Measurements from ENCODE around the gene NCOA4.
A peak's percentile ranks its signal among the peaks of the same experiment; 100 is the strongest.
"Not testable (repeated sequence)": the region's sequence is repeated elsewhere in the genome, so short reads cannot be mapped to it uniquely, and the experiment has no call there.

NCOA4 gene

GRCh38 chr10:45984473-45984872, 46.0 kb downstream of the NCOA4 start:
- H3K4me1 Mint-ChIP-seq, H3K9me3 Mint-ChIP-seq, H3K4me3 Mint-ChIP-seq, ATAC-seq, H3K27me3 Mint-ChIP-seq, H3K27ac Mint-ChIP-seq, DNase-seq: not testable (repeated sequence)

GRCh38 chr10:45983538-45984186, 46.8 kb downstream of the NCOA4 start:
- H3K27ac Mint-ChIP-seq, result peak overlapping the region in 1 of 2 donors; percentile 13
- H3K4me1 Mint-ChIP-seq, H3K27me3 Mint-ChIP-seq, H3K4me3 Mint-ChIP-seq, H3K9me3 Mint-ChIP-seq: not testable (repeated sequence)
- ATAC-seq (peak; percentile 71), DNase-seq (peak; percentile 18 to 33)

- ATAC-seq, H3K27me3 Mint-ChIP-seq, H3K9me3 Mint-ChIP-seq, H3K4me3 Mint-ChIP-seq, H3K4me1 Mint-ChIP-seq, H3K27ac Mint-ChIP-seq, DNase-seq: not testable (repeated sequence)
Measured at GRCh38 chr10:45981367-45981766, 49.1 kb downstream of the NCOA4 start.

- H3K27me3 Mint-ChIP-seq, DNase-seq, ATAC-seq, H3K9me3 Mint-ChIP-seq, H3K27ac Mint-ChIP-seq, H3K4me3 Mint-ChIP-seq: not testable (repeated sequence)
- H3K4me1 Mint-ChIP-seq, result peaks cover 12% of the 10 kb centered on the region
Measured at GRCh38 chr10:45978554-45978953, 51.9 kb downstream of the NCOA4 start.

GRCh38 chr10:45974041-45974440, 56.4 kb downstream of the NCOA4 start:
- Mint-ChIP-seq H3K4me1 (peaks cover 36% of the 10 kb centered on the region), H3K4me3 (peak overlapping the region; percentile 98 to 99), H3K27ac (peak overlapping the region; percentile 80 to 82)
- ATAC-seq, DNase-seq, H3K9me3 Mint-ChIP-seq, H3K27me3 Mint-ChIP-seq: not testable (repeated sequence)

- ATAC-seq, result peak; percentile 21
- not testable (repeated sequence) for H3K27me3 Mint-ChIP-seq, DNase-seq
Measured at GRCh38 chr10:45972813-45973169, 57.6 kb downstream of the NCOA4 start.

GRCh38 chr10:45972106-45972812, 58.2 kb downstream of the NCOA4 start, which contains the start of gene TIMM23:
Gene TIMM23 (plus strand): TSS chr10:45972489. CDS start chr10:45972625, 136 bp downstream.
- H3K4me1 Mint-ChIP-seq, result peaks cover 36% of the 10 kb centered on the region
- H3K27me3 Mint-ChIP-seq, H3K9me3 Mint-ChIP-seq: not testable (repeated sequence)
- peak within 1 kb of the TSS; percentile 96 to 98 for H3K27ac Mint-ChIP-seq
- peak; percentile 94 for ATAC-seq
- peak; percentile 80 to 85 for DNase-seq
- H3K4me3 Mint-ChIP-seq, result peak within 1 kb of the TSS; percentile 98 to 99

More at GRCh38 chr10:45972813-45973169, 57.6 kb downstream of the NCOA4 start:
- peak overlapping the region; percentile 96 to 98 for H3K27ac Mint-ChIP-seq
- not testable (repeated sequence) for H3K9me3 Mint-ChIP-seq
- H3K4me1 Mint-ChIP-seq, result peaks cover 36% of the 10 kb centered on the region
- H3K4me3 Mint-ChIP-seq, result peak overlapping the region; percentile 98 to 99

- Mint-ChIP-seq H3K4me3 (peak overlapping the region; percentile 98 to 99), H3K4me1 (peaks cover 36% of the 10 kb centered on the region), H3K27ac (peak overlapping the region; percentile 90 to 98)
- H3K9me3 Mint-ChIP-seq, H3K27me3 Mint-ChIP-seq, DNase-seq: not testable (repeated sequence)
- peak; percentile 67 for ATAC-seq
Measured at GRCh38 chr10:45971742-45972105, 58.7 kb downstream of the NCOA4 start.

GRCh38 chr10:45971019-45971418, 59.4 kb downstream of the NCOA4 start:
- Mint-ChIP-seq H3K4me1 (peaks cover 36% of the 10 kb centered on the region), H3K27ac (peak overlapping the region in 1 of 2 donors; percentile 54), H3K4me3 (peak overlapping the region; percentile 98 to 99)
- not testable (repeated sequence) for H3K9me3 Mint-ChIP-seq, ATAC-seq, DNase-seq, H3K27me3 Mint-ChIP-seq

- DNase-seq, H3K27ac Mint-ChIP-seq, H3K4me1 Mint-ChIP-seq, H3K4me3 Mint-ChIP-seq, H3K9me3 Mint-ChIP-seq, H3K27me3 Mint-ChIP-seq: not testable (repeated sequence)
- ATAC-seq, result peak; percentile 64
Measured at GRCh38 chr10:45962686-45963452, 67.6 kb downstream of the NCOA4 start.

GRCh38 chr10:45957928-45958327, 72.5 kb downstream of the NCOA4 start:
- not testable (repeated sequence) for H3K9me3 Mint-ChIP-seq, DNase-seq, H3K27ac Mint-ChIP-seq, H3K4me3 Mint-ChIP-seq, H3K27me3 Mint-ChIP-seq
- H3K4me1 Mint-ChIP-seq, result peaks cover 12% of the 10 kb centered on the region
- ATAC-seq, result peak; percentile 39

GRCh38 chr10:45956634-45957033, 73.8 kb downstream of the NCOA4 start:
- H3K4me3 Mint-ChIP-seq, H3K27ac Mint-ChIP-seq, H3K27me3 Mint-ChIP-seq, ATAC-seq, DNase-seq, H3K9me3 Mint-ChIP-seq: not testable (repeated sequence)
- H3K4me1 Mint-ChIP-seq, result peaks cover 12% of the 10 kb centered on the region

Measured in stimulated activated naive CD8-positive, alpha-beta T cell treated with anti-CD3 and anti-CD28 coated beads, Interleukin-15, amount 100 ng/mL, for 72 hours (primary cell).